ENCODE results near the gene ADAMTS17.

DNA sequence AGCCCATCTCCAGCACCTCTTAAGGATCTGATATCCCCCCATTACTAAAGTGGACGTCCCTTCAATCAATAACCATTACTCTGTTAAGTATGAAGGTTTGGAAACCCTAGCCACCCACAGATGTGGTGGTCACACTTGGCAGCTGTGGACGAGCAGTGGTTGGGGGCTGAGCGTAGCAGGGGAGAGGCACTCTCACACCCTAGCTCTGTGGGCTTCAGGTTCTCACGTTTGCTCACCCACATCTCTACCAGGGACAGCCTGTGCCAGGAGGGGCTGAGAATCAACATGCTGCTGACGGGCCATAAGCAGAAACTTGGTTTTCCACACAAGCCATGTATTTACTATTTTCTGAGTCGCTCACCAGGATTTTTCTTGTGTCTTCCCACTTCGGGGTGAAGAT is 287.2 kb downstream of the ADAMTS17 start:
- TF ChIP-seq CTCF (conservative IDR thresholded peaks at IDR 0.05; ENCODE audit: low read length): no peak
- no peak for TF ChIP-seq EZH2phosphoT487 (IDR thresholded peaks at IDR 0.05; ENCODE audit: borderline replicate concordance)
